ENCODE measurements around the gene PLA2G4B. TPM values are rescaled to one million over a fixed set of nuclear protein-coding genes. Genes with fewer than 3 reads are reported as not detected.

PLA2G4B gene
- total RNA-seq, 1 experiment from 2014 or later, result 4.0 TPM

DNA sequence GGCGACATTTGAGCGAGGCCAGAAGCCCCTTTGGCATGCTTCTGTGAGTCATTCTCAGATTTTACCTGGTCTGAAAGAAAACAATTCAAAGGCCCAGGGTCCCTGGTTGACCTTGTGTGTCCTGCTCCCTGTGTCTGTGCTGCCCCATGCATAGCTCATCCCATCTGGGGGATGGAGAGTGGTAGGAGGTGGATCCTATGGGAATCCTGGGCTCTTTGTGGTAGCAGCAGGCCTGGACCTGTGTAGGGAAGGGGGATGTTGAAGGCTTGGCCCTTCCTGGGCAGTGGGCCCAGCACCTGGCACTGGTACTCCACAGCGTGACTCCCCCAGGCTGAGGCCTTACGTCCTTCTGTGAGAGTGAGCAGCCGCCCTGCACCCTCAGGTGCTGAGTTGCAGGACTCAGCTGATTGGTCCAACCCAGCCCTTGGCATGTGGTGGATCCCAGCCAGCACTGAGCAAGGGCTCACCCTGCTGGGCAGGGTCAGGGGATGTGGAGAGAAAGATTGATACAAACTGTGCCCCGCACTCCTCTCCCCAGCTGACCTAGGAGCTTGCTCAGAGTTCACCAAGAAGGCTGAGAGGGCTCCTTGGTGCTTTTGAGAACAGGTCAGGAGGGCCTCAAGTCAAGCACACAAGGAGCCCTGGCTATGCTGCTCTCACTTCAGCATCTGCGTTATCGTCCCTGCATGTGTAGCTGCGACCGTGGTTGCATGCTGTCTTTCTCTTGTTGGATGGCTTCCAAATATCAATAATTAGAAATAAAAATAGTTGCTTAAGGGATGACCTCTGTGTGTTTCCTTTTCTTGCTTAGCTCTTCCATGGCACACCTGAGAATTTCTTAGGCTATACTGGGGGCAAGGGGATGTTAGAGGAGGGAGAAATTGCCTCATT lies 32.1 kb upstream of the PLA2G4B start:
- DNase-seq (ENCODE audit: extremely low read depth, low read depth), result no peak

DNA sequence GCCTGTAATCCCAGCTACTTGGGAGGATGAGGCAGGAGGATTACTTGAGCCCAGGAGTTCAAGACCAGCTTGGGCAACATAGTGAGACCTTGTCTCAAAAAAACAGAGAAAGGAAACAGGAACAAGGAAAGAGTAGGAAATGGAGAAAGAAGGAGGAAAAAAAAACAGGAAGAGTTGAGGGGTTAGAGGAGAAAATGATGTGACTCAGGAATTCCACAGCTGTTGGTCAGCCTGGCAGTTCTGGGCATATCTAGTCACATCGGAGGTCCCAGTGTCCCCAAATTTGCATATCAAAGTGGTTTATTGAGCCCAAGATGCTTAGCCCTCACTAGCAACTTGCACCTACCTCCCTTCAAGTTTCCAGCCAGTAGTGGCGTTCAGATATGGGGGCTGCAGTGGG lies 29.5 kb upstream of the PLA2G4B start:
- no peak for DNase-seq (ENCODE audit: extremely low read depth, low read depth)

DNA sequence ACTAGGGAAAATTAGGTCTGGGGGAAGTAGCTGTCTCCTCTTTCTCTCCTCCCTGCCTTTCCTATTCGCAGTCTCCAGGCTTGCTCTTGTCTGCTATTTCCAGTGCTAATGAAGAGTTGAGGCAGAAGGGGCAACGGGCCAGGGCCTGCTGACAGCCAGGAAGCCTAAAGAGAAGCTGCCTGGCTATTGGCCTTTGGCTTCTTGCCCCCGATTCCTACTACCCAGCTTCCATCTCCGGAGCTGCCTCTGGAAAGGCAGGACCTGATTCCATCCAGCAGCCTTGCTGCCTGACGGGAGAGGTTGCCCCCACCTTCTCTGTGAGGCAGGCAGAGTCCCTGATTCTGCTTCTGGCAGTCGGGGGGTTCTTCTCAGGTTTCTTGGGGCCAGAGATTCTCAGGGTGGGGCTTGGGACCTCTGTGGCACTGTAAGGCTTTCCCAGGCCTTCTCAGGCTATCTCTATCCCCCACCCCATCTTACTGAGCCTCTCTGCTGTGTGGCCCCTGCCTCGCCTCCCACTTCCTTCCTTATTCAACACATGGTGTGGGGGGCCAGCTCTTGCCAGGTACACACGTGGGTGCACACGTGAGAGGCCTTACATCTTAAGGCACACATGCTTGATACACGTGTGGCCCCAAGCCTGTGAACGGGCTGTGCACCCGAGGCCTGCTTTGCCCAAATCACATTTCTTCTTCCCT lies 29.0 kb upstream of the PLA2G4B start:
- DNase-seq (ENCODE audit: extremely low read depth, low read depth), result no peak

DNA sequence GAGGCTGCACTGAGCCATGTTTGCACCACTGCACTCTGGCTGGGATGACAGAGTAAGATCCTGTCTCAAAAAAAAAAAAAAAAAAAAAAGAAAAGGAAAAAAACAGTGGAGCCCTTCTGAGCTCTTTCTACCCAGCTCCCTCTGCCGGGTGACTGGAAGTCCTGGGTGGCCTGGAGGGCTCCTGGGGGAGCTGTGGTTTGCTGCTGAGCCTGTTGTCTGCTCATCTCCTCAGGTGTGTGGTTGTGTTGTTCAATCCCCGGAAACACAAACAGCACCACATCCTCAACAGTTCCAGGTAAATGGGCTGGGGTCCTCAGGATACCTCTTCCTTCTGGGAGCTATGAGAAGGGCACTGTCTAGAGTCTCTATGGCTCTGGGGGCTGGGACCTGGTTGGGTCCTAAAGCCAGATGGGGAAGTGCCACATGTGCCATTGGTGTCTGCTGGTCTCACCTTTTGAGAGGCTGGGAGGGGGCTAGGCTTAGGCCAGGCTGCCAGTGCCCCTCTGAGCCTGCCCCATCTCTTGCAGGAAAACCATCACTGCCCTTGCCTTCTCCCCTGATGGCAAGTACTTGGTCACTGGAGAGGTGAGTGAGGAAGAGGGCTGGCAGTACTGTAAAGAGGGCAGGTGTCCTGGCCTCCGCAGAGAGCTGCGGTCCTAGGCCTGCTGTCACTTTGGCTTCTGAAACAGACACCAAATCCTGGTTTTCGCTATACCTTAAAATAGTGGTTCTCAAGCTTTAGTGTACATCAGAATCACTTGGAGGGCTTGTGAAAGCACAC lies 27.8 kb upstream of the PLA2G4B start:
- no peak for DNase-seq (ENCODE audit: extremely low read depth, low read depth)

DNA sequence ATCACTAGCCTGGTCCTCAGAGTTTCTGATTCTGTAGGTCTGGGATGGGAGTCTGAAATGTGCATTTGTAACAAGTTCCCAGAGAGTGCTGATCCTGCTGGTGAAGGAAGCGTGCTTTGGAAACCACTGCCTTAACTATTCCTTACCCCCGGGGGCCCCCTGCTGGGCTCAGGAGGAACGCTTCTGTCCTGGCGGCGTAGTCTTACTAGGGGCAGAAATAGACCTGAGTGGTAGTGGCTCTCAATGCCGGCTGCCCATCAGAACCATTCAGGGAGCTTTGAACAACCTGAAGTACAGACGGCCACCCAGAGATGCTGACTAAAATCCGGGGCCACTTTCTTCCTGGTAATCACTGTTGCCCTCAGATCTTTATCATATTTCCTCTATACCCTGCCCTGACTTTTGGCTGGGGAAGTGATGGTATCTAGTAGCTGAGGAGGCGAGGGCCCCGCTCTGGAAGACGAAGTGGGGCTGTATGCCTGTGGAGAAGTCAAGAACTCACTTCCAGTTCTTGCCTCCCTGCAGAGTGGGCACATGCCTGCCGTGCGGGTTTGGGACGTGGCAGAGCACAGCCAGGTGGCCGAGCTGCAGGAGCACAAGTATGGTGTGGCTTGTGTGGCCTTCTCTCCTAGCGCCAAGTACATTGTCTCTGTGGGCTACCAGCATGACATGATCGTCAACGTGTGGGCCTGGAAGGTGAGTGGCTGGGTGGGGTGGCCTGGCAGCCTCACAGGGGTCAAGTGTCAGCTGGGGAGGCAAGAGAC lies 27.0 kb upstream of the PLA2G4B start:
- DNase-seq (ENCODE audit: extremely low read depth, low read depth), result peak; percentile 69

DNA sequence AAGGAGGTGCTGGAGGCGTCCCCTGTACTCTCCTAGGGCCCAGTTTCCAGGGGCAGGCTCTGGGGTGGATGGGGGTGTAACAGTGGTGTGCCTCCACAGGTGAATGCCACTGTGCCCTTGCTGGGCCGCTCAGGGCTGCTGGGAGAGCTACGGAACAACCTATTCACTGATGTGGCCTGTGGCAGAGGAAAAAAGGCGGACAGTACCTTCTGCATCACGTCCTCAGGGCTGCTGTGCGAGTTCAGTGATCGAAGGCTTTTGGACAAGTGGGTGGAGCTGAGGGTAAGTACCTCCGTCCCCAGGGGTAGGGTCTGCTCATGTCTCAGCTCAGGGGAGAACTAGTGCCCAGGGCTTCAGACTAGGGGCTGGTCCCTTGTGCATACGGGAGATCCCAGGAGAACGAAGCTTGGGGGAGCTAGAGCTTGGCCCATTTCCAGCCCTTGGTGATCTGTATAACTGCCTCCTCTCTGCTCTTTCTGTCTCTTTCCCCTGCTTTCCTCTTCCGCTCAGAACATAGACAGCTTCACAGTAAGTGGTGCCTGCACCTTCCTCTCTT lies 25.7 kb upstream of the PLA2G4B start:
- no peak for DNase-seq (ENCODE audit: extremely low read depth, low read depth)

DNA sequence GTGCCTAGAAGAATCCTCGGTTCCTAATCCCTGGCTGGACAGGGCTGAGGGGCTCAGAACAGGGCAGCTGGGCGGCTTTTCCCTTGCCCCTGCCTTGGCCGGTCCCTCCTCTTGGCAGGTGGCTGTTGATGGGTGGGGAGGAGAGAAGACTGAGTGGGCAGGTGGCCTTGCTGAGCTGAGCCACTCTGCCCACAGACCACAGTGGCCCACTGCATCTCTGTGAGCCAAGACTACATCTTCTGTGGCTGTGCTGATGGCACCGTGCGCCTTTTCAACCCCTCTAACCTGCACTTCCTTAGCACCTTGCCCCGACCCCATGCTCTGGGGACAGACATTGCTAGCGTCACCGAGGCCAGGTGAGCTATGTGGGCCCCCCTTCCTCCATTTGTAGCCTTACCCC lies 25.2 kb upstream of the PLA2G4B start:
- DNase-seq (ENCODE audit: extremely low read depth, low read depth), result no peak

DNA sequence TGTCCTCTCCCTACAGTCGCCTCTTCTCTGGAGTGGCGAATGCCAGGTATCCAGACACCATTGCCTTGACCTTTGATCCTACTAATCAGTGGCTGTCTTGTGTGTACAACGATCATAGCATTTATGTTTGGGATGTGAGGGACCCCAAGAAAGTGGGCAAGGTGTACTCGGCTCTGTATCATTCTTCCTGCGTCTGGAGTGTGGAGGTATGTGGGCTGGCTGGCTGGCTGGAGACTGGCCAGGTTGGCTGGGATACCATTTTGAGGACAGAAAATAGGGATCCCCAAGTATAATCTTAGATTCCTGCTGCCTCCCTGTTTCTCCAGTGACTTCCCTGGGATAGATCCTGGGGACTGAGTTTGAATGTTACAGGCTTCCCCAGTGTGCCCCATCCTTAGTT lies 24.1 kb upstream of the PLA2G4B start:
- DNase-seq (ENCODE audit: extremely low read depth, low read depth), result no peak

DNA sequence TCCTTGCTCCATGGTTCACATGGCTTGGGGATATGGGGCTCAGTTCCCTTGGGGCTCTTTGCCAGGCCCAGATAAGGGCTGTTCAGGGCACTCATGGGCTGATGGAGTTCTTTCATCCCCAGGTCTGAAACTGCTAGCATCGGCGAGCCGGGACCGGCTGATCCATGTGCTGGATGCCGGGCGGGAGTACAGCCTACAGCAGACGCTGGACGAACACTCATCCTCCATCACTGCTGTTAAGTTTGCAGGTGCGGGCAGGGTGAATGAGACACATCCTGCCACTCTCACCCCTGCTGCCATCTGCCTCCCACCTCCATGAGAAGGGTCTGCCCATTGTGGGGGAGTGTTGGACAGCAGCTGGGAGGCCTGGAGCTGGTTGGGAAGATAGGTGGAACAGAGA lies 21.9 kb upstream of the PLA2G4B start:
- DNase-seq (ENCODE audit: extremely low read depth, low read depth), result no peak

DNA sequence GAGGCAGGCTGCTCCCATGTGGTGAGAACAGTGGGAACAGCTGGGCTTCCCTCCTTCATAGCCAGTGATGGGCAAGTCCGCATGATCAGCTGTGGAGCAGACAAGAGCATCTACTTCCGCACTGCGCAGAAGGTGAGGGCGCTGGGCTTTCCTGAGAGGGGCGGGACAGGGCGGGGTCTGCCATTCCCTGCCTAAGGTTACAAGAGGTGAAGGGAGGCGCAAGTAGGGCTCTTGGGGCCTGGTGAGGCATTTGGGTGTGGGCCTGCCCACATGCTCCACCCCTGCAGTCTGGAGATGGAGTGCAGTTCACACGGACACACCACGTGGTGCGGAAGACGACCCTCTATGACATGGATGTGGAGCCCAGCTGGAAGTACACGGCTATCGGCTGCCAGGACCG lies 21.3 kb upstream of the PLA2G4B start:
- DNase-seq (ENCODE audit: extremely low read depth, low read depth), result no peak

DNA sequence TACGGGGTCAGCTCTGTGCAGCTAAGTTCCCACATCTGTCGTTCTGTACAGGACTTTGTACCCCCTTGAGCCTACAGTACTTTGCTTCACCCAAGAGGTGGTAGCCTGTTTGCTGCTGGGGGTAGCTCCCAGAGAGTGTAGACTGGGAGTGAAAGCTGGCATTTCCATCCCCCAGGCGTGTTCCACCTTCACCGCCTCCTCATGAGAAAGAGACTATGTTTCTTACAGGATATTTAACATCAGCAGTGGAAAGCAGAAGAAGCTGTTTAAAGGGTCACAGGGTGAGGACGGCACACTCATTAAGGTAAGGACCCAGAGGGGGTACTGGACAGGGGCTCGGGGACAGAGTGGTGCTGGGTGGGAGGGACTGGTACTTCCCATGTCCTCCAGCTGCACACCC lies 20.9 kb upstream of the PLA2G4B start:
- DNase-seq (ENCODE audit: extremely low read depth, low read depth), result no peak

DNA sequence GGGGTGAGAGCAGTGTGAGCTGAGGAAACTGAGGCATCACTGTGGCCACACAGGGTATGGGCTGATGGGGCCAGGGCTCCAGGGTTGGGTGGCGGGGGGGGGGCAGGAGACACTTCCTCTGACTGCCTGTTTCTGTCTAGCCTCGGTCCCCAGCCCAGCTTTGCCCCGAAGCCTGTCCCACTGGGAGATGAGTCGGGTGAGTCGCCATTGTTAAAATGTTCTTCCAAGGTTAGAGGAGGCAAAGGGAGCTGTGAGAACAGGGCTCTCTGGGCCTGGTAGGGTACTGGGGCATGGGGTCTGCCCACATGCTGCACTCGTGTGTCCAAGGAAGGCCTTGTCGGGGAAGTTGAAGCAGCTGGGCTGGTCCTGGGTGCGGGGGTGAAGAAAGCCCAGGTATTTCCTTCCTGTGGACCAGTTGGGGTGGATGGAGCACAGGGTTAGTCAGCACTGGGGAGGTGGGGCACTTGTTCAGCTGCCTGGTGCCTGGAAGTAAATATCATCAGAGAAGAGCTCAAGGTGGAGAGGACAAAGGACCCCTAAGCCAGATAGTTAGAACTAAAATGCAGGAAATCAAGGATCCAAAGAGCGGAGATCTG lies 19.1 kb upstream of the PLA2G4B start:
- DNase-seq (ENCODE audit: extremely low read depth, low read depth), result no peak

DNA sequence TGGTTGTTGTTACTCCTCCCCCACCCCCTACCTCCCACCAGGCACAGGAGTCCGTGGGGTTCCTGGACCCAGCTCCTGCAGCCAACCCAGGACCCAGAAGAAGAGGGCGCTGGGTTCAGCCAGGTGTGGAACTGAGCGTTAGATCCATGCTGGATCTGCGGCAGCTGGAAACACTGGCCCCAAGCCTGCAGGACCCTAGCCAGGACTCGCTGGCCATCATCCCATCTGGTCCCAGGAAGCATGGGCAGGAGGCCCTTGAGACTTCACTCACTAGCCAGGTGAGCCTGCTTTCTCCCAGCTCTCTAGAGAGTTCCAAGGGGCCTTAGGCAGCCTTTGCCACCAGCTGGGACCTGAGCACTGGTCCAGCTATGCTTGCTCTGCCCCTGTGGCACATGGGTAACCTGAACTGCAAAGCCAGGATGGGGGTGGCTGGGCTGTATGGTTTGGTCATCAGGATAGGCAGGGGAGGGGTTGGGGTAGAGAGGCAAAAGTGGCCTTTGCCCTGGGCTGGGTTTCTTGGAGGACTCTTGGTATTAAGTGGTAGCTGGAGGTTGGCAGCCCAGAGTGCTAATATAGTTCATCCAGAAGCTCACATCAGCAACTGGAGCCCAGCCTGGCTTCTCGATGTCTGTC lies 17.7 kb upstream of the PLA2G4B start:
- DNase-seq (ENCODE audit: extremely low read depth, low read depth), result no peak

DNA sequence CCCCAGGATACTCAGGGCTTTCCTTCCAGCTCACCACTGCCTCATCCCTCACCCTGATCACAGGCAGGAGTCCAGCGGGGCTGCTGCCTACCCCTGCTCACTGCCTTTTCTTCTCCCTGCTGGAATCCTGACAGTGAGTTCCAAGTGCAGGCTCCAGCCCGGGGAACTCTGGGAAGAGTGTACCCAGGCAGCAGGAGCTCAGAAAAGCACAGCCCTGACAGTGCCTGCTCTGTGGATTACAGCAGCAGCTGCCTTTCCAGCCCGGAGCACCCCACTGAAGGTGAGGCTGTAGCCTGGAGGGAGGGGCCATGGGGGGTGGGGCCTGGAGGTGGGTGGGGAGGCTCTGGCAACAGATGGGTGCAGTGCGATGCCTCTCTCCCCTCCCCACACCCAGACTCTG lies 16.8 kb upstream of the PLA2G4B start:
- DNase-seq (ENCODE audit: extremely low read depth, low read depth), result no peak

DNA sequence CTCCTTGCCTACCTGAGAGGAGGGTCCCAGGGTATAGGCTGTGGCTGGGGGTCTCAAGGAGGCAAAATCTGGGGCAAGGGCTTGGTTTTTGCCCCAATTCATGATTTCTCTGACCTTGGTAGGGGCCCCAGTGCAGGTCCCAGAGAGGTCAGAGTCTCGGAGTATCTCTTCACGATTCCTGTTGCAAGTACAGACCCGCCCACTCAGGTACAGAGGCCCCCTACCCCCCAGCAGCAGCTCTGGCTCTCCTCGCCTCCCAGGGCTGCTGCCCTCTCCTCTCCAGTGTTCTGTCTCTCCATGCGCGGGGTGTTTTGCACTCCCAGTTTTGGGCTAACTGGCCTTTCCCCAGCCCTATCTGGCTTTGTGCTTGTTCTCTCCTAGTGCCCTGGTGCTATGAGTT lies 16.2 kb upstream of the PLA2G4B start:
- DNase-seq (ENCODE audit: extremely low read depth, low read depth), result no peak

DNA sequence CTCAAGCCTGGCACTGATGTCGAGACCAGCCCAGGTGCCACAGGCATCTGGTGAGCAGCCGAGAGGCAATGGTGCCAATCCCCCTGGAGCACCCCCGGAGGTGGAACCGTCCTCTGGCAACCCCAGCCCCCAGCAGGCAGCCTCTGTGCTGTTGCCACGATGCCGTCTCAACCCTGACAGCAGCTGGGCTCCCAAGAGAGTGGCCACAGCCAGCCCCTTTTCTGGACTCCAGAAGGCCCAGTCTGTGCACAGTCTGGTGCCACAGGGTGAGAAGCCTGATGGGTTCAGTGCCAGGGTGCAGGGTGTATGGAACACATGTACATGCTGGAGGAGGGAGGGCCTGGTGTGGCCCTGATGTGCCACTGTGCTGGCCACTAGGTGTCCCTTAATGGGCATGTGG lies 15.7 kb upstream of the PLA2G4B start:
- DNase-seq (ENCODE audit: extremely low read depth, low read depth), result no peak

DNA sequence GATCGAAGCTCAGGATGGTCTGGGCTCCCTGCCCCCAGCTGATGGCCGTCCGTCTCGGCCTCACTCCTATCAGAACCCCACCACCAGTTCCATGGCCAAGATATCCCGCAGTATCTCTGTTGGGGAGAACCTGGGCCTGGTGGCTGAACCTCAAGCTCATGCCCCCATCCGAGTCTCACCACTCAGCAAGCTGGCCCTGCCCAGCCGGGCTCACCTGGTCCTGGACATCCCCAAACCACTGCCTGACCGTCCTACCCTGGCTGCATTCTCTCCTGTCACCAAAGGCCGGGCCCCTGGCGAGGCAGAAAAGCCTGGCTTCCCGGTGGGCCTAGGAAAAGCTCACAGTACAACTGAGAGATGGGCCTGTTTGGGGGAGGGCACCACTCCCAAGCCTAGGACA lies 15.1 kb upstream of the PLA2G4B start:
- DNase-seq (ENCODE audit: extremely low read depth, low read depth), result no peak

DNA sequence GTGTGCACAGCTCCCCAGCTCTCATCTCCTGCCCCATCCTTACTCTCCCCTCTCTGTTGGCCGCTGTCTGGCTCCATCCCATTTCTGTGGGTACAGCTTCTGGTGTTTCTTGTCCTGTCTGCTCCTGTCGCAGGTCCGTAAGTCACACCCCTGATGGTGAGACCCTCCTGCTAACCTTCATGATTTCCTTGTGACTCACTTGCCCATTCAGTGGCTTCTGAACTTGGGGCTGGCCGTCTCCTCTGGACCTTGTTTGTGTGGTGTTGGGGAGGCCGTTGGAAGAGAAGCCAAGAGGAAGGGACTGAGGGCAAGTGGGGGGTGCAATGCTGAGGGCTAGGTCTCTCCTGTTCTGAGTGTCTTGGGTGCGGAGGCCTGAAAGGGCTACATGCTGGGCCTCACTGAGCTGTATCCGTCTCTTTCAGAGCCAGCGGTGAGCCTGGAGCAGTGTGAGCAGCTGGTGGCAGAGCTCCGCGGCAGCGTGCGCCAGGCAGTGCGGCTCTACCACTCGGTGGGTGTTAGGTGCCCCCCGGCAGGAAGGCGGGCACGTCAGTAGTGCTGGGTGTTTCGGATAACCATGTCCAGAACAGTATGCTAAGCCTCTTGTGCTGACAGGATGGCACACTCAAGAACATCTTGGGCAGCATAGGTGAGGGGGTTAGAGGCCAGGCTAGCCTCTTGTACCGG lies 14.4 kb upstream of the PLA2G4B start:
- DNase-seq (ENCODE audit: extremely low read depth, low read depth), result no peak

DNA sequence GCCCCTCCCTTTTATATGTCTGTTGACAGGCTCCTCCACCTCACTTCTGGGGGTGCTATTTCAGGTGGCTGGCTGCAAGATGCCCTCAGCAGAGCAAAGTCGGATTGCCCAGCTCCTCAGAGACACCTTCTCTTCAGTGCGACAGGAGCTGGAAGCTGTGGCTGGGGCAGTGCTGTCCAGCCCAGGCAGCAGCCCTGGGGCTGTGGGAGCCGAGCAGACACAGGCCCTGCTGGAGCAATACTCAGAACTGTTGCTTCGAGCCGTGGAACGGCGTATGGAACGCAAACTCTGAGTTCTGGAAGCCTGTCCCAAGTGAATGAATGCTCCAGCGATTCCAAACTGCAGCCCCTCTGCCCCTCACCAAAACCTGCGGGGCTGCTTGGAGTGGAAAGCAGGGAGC lies 13.5 kb upstream of the PLA2G4B start:
- DNase-seq (ENCODE audit: extremely low read depth, low read depth), result no peak

Measured in NCI-H460 (cell line).